HG03139 (cell line): ENCODE results near the gene LRRC70.

Experiments
- ATAC-seq: cut with Tn5 transposase; IDR thresholded peaks from one replicate; pipeline ENCODE4 v1.9.1; 2021; ENCODE audit not compliant: unreplicated experiment

The LRRC70 gene

DNA sequence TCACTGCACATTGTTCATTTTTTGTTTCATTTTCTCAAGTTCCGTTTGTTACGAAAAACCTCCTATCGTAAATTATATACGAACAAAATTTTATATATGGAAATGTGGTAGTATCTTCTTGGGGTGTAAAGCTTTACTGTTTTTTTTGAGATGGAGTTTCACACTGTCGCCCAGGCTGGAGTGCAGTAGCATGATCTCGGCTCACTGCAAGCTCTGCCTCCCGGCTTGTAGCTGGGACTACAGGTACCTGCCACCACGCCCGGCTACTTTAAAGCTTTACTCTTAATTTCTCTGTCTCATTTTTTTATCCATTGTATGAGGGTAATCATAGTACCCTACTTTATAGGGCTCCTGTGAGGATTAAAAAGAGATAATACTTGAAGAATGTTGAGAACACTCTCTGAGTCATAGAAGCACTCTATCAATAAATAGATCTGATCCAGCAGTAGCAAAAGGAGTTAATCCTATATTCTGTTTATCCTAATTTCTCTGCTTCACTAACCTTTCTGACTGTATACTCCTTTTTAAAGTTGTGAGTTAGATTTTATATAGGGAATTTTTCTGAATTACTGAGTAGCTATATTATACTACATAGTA is 5.6 kb upstream of the LRRC70 start:
- ATAC-seq = no peak

GRCh38 chr5:62574599-62574998 is 4.0 kb upstream of the LRRC70 start:
- ATAC-seq = no peak

GRCh38 chr5:62575066-62575465 is 3.6 kb upstream of the LRRC70 start:
- ATAC-seq = no peak

- no peak for ATAC-seq
Measured at GRCh38 chr5:62575489-62575888, 3.1 kb upstream of the LRRC70 start.

DNA sequence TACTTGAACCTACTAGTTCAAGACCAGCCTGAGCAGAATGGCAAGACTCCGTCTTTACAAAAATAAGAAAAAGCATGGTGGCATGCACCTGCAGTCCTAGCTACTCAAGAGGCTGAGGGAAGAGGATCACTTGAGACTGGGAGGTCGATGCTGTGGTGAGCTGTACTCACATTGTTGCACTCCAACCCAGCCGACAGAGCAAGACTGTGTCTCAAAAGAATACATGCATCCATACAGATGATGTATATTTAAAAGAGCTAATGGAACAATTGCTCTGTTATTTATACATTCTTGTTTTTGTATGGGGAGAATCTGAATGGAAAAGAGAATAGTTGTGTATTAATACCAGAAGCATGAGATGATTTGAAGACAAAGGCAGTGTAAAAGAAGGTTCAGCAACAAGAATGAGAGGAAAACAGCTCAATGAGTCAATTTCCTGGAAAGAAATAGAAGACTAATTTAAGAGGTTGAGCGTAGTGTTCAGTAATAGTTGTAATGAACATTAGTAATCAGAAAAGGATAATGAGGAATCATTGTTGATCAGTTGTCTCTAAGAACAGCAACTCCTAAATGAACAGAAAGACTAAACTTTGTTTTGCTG is 1.9 kb upstream of the LRRC70 start:
- no peak for ATAC-seq

GRCh38 chr5:62577488-62577887 is 1.1 kb upstream of the LRRC70 start:
- ATAC-seq = no peak

GRCh38 chr5:62579761-62580160 is 1.1 kb downstream of the LRRC70 start:
- no peak for ATAC-seq

GRCh38 chr5:62581836-62582597 is 3.4 kb downstream of the LRRC70 start:
- ATAC-seq = no peak

DNA sequence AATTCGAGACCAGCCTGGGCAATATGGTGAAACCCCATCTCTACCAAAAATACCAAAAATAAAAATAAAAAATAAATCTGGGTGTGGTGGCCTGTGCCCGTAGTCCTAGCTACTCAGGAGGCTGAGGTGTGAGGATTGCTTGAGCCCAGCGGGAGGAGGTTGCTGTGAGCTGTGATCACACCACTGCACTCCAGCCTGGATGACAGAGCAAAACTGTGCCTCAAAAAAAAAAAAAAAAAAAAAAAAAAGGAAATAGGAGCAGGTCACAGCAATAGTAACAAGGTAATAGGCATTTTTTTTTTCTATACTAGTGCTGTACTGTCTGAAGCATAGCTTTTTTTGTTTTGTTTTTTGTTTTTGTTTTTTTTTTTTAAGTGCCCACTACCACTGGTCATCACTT is 5.8 kb downstream of the LRRC70 start:
- no peak for ATAC-seq

GRCh38 chr5:62585306-62585705 is 6.7 kb downstream of the LRRC70 start:
- ATAC-seq = no peak

- no peak for ATAC-seq
Measured at GRCh38 chr5:62585751-62586150, 7.1 kb downstream of the LRRC70 start.

GRCh38 chr5:62587737-62588136 is 9.1 kb downstream of the LRRC70 start:
- no peak for ATAC-seq

- no peak for ATAC-seq
Measured at GRCh38 chr5:62588668-62589067, 10.0 kb downstream of the LRRC70 start.

GRCh38 chr5:62589504-62589903 is 10.9 kb downstream of the LRRC70 start:
- no peak for ATAC-seq

DNA sequence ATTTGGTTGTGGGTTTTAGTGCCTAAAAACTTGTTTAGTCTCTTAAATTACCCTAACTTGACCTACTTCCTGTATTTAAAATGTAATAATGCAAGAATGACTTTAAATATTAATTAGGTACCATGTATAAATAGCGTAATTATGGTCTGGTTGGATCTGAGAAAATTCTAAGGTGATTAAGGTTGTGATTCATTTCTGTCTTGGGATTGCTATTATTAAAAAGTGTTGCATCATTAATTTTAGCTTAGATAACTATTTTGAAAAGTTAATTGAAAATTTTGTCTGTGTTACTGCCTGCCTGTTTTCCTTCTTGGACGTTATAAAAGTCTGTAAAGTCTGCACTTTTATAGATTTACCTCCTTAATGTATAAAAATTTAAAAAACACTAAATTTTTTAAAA is 11.8 kb downstream of the LRRC70 start:
- no peak for ATAC-seq

GRCh38 chr5:62592558-62592957 is 13.9 kb downstream of the LRRC70 start:
- ATAC-seq = no peak

DNA sequence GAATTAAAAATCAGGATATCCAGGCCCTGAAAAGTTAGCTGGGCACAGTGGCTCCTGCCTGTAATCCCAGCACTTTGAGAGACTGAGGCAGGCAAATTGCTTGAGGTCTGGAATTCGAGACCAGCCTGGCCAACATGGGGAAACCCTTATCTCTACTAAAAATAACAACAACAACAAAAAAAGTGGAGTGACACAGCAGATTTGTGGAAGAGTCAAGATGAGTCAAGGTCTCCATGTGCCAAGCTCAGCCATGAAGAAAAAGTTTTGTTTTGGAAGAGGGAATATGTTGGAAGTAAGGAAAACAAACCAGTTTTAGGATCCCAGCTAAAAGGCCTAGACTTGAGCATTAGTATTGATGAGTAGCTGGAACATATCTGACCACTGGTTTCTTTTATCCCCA is 14.7 kb downstream of the LRRC70 start:
- no peak for ATAC-seq

- no peak for ATAC-seq
Measured at GRCh38 chr5:62594364-62594984, 15.9 kb downstream of the LRRC70 start.

- no peak for ATAC-seq
Measured at GRCh38 chr5:62596096-62596495, 17.5 kb downstream of the LRRC70 start.

DNA sequence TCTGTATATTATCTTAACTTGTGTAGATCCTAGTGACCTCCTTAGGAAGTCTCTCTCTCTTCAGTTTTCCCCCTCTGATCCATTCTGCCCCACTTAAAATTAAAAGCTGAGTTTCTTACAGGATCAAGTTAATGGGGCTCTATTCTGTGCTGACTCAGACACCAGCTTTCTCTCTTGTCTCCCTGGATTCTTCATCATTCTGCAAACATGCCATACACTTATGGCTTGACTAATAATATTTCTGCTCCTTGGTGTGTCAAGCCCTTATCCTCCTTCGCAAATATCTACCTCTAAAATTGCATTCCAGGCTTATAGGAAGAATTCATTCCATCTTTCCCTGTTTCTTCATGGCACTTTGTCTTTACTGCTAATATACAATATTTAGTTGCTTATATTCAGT is 18.1 kb downstream of the LRRC70 start:
- no peak for ATAC-seq

- ATAC-seq = no peak
Measured at GRCh38 chr5:62597314-62597713, 18.7 kb downstream of the LRRC70 start.
